CD4-positive, alpha-beta T cell treated with Interleukin-4 for 4 hours (primary cell): ENCODE results near the gene FAAP20.
"Not testable (repeated sequence)": the region's sequence is repeated elsewhere in the genome, so short reads cannot be mapped to it uniquely, and the experiment has no call there.

Experiments
- DNase-seq: peaks from one replicate; pipeline ENCODE4 v3.0.0-alpha.2; 2020

Gene FAAP20

DNA sequence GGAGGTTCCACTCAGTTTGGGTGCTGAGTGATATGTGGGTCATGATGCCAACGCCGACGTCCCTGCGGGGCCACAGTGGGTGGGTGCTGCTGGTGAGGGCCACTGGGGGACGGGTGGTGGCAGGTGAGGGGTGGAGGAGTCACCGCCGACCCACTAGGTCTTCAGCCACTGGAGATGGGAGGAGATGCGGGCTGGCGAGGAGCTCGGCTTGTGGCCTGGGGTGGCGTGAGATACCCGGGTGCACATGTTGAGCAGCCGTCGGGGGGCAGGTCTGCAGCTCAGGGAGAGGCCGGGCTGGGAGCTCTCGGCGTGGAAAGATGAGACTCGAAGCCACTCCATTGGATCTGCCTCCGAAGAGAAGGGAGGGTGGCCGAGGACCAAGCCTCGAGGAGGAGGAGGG lies 40.5 kb downstream of the FAAP20 start:
- DNase-seq = no peak

DNA sequence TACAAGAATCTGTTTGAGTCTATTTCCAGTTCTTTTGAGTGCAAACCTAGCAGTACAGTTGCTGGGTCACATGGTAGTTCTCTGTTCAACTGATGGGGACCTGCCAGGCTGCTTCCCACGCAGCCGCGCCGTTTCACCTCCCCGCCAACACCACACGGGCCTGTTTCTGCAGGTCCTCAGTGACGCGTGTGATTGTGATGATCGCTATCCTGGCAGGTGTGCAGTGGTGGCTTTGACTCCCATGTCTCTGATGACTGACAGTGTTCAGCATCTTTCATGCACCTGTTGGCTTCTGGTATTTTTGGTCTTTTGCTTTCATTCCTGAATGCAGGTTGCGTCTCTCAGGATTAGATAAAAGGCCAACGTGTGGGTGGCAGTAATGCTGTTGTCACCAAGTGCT lies 41.6 kb downstream of the FAAP20 start:
- no peak for DNase-seq

DNA sequence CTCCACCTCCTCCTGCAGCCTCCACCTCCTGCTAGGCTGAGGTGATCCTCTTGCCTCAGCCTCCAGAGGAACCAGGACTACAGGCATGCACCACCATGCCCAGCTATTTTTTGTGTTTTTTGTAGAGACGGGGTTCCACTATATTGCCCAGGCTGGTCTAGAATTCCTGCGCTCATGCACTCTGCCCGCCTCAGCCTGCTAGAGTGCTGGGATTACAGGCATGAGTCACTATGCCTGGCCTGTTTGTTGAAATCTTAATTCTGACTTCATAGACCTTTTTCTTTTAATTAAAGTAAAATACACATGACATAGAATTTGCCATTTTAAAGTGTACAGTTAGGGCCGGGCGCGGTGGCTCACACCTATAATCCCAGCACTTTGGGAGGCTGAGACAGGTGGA lies 42.7 kb downstream of the FAAP20 start:
- no peak for DNase-seq

DNA sequence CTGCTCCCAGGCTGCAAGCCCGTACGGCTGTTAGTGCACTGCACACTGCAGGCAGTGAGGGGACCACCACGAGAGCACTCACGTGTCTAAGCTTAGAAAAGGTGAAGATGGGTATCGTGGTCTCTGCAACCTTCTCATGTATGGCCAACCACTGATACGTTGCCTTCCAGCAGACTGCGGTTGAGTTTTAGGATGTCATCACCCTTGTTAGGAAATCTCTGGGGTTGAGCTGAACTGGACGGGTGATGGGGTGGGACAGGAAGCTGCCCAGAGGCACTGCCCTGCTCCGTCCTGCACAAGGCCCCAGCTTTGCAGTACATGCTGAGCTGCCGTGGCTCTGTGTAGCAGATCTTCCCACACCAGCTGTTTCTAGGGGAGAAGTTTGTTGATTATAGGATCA lies 43.3 kb downstream of the FAAP20 start:
- no peak for DNase-seq

DNA sequence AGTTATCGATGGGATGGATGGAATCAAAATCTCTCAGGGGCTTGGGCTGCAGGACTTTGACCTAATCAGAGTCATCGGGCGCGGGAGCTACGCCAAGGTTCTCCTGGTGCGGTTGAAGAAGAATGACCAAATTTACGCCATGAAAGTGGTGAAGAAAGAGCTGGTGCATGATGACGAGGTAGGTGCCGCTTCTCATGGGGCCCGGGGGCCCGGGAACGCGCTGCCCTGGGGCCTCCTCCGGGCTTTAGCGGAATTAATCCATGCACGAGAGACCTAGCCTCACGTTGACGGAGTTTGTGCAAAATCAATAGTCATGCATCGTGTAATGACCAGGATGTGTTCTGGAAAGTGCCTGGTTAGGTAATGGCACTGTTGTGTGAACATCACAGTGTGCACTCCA lies 43.8 kb downstream of the FAAP20 start:
- DNase-seq = no peak

DNA sequence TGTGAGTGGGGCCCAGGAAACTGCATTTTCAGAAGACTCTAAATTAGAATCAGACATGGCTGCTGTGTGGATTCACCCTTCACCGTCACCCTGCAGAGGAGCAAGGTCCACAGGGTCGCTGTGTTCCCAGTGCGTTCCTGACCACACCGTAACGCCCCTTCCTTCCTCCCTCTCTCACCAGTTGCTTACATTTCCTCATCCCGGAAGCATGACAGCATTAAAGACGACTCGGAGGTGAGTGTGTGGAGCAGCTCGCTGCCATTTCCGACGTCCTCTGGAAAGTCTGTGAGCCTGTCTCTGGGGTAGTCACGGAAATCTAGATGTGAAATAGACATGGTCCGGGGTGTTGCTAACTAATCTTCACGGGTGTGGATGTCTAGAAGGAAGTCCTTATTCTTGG lies 45.9 kb downstream of the FAAP20 start:
- DNase-seq = peak; percentile 75

DNA sequence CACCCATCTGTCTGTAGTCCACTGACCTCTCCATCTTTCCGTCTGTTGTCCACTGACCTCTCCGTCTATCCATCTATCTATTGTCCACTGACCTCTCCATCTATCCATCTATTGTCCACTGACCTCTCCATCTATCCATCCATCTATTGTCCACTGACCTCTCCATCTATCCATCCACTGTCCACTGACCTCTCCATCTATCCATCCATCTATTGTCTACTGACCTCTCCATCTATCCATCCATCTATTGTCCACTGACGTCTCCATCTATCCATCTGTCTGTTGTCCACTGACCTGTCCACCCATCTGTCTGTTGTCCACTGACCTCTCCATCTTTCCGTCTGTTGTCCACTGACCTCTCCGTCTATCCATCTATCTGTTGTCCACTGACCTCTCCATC lies 46.7 kb downstream of the FAAP20 start:
- DNase-seq = not testable (repeated sequence)

DNA sequence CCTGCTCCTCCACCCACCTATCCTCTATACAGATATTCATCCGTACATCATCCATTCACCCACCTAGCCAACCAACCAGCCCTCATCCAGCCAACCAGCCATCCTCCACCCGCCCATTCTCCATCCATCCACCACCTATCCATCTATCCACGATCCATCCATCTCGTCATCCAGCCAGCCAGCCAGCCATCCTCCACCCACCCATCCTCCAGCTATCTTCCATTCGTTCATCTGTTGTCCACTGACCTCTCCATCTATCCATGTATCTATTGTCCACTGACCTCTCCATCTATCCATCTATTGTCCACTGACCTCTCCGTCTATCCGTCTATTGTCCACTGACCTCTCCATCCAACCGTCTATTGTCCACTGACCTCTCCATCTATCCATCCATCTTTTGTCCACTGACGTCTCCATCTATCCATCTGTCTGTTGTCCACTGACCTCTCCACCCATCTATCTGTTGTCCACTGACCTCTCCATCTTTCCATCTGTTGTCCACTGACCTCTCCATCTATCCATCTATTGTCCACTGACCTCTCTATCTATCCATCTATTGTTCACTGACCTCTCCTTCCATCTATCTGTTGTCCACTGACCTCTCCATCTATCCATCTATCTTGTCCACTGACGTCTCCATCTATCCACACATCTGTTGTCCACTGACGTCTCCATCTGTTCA lies 47.6 kb downstream of the FAAP20 start:
- DNase-seq = no peak

DNA sequence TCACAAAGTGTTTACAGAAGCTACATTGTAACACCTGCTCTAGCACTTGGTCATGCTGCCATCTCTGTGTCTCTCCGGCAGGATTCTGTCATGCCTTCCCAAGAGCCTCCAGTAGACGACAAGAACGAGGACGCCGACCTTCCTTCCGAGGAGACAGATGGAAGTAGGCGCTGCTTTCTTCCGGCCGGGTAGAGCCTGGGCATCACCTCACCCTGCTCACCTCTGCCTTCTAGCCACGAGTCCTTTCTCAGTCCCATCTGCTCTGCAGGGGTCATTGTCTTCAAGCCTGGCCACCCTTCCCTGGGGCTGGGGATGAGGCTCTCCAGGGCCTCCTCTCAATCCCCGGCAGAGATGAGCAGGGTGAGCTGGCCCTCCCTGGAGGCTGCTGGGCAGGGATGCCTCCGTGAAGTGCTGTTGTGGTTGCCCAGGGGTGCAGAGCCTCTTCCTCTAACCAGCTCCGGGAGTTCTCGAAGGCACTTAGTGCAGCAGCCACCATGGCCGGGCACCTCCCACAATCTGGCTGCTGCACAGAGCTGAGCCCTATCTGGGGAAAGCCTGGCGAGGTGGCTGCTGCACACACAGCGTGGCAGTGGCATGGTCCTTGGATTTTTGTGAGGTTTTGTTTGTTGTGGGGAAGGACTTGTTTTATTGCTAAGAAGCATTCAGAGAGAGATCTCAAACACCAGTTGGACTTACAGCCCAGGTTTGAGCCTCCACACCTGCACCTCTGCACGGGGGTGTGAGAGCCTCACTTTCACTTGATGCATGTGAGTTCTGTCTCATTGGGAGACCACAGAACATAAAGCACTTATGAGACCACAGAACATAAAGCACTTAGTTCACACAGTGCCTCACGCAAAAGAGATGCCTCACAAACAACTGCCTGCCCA lies 48.4 kb downstream of the FAAP20 start:
- no peak for DNase-seq

DNA sequence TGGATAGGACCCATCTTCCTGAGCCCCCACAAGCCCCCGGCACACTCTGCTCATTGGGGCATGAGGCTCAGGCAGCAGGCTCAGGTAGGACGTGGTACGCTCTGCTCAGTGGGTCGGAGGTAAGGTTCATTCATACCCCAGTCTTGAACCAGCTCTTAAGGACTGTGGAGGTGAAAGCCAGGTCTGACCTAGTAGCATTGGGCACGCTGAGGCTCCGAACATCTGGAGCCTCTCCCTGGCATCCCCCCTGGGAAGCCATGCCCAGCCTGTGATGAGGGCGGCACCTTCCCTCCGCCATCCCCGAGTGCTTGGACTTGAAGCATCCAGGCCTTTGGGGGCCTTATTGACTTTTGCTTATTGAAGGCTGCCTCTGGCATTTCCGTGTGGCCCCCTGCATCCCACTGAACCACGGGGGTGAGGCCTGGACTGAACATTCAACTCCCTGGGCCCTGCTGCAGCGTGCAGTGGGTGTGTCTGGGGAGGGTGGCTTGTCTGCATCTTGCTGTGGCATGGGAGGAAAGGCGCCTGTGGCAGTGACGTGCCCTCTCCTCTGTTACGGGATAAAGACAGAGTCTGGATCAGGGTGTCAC lies 50.0 kb downstream of the FAAP20 start:
- no peak for DNase-seq

DNA sequence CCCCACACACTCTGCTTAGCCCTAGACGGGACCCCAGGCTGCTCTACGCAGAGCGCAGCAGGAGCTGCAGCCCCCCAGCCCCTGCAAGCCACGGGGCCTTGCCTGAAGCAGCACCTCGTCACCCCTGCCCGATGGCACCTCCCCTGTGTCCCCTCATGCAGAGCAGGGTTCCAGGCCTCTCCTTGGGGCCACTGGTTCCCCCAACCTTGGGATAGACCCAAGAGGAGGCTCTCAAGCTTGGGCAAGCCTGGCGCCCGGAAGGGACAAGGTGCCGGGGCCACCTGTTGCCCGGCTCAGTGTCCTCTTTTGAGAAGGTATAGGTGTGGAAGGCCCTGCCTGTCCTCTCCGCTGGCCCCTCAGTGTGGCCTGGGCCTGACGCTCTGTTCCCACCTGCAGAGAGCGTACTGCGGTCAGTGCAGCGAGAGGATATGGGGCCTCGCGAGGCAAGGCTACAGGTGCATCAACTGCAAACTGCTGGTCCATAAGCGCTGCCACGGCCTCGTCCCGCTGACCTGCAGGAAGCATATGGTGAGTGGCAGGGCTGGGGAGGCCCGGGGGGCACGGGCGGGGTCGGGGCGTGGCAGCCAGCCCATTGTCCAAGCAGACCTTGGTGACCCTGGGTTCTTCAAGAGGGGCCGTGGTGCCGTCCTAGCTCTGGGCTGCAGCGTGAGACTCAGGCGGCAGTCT lies 50.6 kb downstream of the FAAP20 start:
- DNase-seq = no peak

DNA sequence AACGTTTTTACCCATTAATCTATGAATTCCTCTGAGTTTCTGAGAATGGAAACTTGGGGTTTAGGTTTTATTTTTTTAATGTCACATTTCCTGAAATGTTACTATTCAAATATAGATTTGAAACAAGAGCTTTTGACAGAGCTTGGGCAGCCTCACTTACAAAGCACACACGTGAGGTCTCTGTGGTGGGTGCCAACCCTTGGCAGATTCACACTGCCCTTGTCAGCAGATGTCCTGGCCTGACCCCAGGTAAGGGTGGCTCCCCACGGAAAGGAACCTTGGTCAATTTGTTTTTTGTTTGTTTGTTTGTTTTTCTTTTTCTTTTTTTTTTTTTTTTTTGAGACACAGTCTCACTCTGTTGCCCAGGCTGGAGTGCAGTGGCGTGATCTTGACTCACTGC lies 53.5 kb downstream of the FAAP20 start:
- DNase-seq = no peak
